H1 (cell line): ENCODE measurements around the gene PDZD11. TPM values are rescaled to one million over a fixed set of nuclear protein-coding genes. Genes with fewer than 3 reads are reported as not detected.

Experiments
- CTCF ChIA-PET: fragments of 300-600 bp; sonication (Branson Sonifier 250); formaldehyde crosslinking; loops from one replicate; lab custom pipeline; 2021; ENCODE audit not compliant: partially characterized antibody; lab: Charles Lee
- POLR2A ChIA-PET: fragments of 300-600 bp; sonication (Branson Sonifier 250); formaldehyde crosslinking; loops from one replicate; lab custom pipeline; 2021; ENCODE audit warnings: inconsistent platforms; ENCODE audit not compliant: partially characterized antibody; lab: Charles Lee
- DNase-seq, 2 experiments: peaks; one replicate each; pipeline versions ENCODE4 v3.0.0 to v3.0.0-alpha.2; 2010 to 2022; ENCODE audit warnings: low spot score in 2 of 2, low read depth in 1 of 2, mixed read lengths in 1 of 2
- FAIRE-seq: peaks from 2 replicates; lab custom pipeline; 2011; peaks lifted over from hg19 to GRCh38; lab: Jason Lieb, UNC
- H2AFZ ChIP-seq: 2 replicates; pipeline ENCODE4 v1.8.1; 2012; ENCODE audit warnings: low read length, inconsistent platforms
- H2AK5ac ChIP-seq: 2 replicates; pipeline ENCODE4 v1.6.1; 2013; ENCODE audit warnings: low read depth, low read length
- H2BK120ac ChIP-seq: replicated peaks from 2 replicates; pipeline ENCODE3; 2013; ENCODE audit warnings: low read depth, low read length, inconsistent platforms
- H2BK12ac ChIP-seq: 2 replicates; pipeline ENCODE4 v1.6.1; 2013; ENCODE audit warnings: low read depth, low read length
- H2BK15ac ChIP-seq: 2 replicates; pipeline ENCODE4 v1.6.1; 2013; ENCODE audit warnings: low read length
- H2BK20ac ChIP-seq: 2 replicates; pipeline ENCODE4 v1.6.1; 2013; ENCODE audit warnings: low read length
- H2BK5ac ChIP-seq: 2 replicates; pipeline ENCODE4 v1.6.1; 2013; ENCODE audit warnings: low read depth, low read length
- H3K14ac ChIP-seq: 2 replicates; pipeline ENCODE4 v1.6.1; 2013; ENCODE audit warnings: inconsistent platforms; ENCODE audit not compliant: insufficient read length
- H3K18ac ChIP-seq: 2 replicates; pipeline ENCODE4 v1.6.1; 2013; ENCODE audit warnings: low read length; ENCODE audit errors: extremely low read depth
- H3K23ac ChIP-seq: 2 replicates; pipeline ENCODE4 v1.6.1; 2013; ENCODE audit warnings: inconsistent platforms; ENCODE audit not compliant: insufficient read length
- H3K23me2 ChIP-seq: 2 replicates; pipeline ENCODE4 v1.6.1; 2013; ENCODE audit warnings: low read depth, low read length
- H3K27ac ChIP-seq: 2 replicates; pipeline ENCODE4 v1.6.1; 2011; ENCODE audit warnings: low read depth, low read length, inconsistent platforms
- H3K27me3 ChIP-seq, 4 experiments: replicated peaks in 1 of 4; 1 replicate in 1 of 4; 2 replicates in 3 of 4; pipeline versions ENCODE4 v1.6.1 to v1.8.1; 2011 to 2013; ENCODE audit warnings: low read length in 3 of 4, mild to moderate bottlenecking in 3 of 4, inconsistent platforms in 2 of 4, mixed read lengths in 2 of 4, moderate library complexity in 1 of 4; ENCODE audit not compliant: control insufficient read depth in 3 of 4, insufficient read depth in 3 of 4; ENCODE audit errors: extremely low read depth in 1 of 4
- H3K36me3 ChIP-seq, 4 experiments: 2 replicates each; pipeline versions ENCODE4 v1.6.1 to v1.8.1; 2011 to 2013; ENCODE audit warnings: mild to moderate bottlenecking in 4 of 4, low read length in 3 of 4, moderate library complexity in 2 of 4, control low read depth in 1 of 4, inconsistent platforms in 1 of 4; ENCODE audit not compliant: insufficient read depth in 4 of 4, control insufficient read depth in 2 of 4
- H3K4ac ChIP-seq: replicated peaks from 2 replicates; pipeline ENCODE3; 2013; ENCODE audit warnings: low read length, low read depth, mixed read lengths, inconsistent platforms; ENCODE audit not compliant: insufficient read length
- H3K4me1 ChIP-seq, 4 experiments: replicated peaks in 1 of 4; 1 replicate in 1 of 4; 2 replicates in 3 of 4; pipeline versions ENCODE4 v1.6.1 to v1.8.1; 2011 to 2013; ENCODE audit warnings: low read length in 3 of 4, inconsistent platforms in 2 of 4, mixed read lengths in 1 of 4; ENCODE audit not compliant: insufficient read depth in 4 of 4, control insufficient read depth in 3 of 4
- H3K4me2 ChIP-seq, 2 experiments: 2 replicates each; pipeline versions ENCODE4 v1.6.1 to v1.8.1; 2011 to 2013; ENCODE audit warnings: low read depth in 2 of 2, low read length in 2 of 2, control low read depth in 1 of 2, inconsistent platforms in 1 of 2, mild to moderate bottlenecking in 1 of 2; ENCODE audit not compliant: insufficient read depth in 1 of 2
- H3K4me3 ChIP-seq, 4 experiments: fragments of 200-600, 300-600 bp in 1 of 4; sonication (generic), shearing (Covaris generic), sonication (Bioruptor Twin) in 1 of 4; 2 replicates each; pipeline versions ENCODE4 v1.5.1 to v1.8.1; 2011 to 2016; ENCODE audit warnings: low read length in 4 of 4, low read depth in 3 of 4, control low read depth in 2 of 4, inconsistent platforms in 2 of 4, mild to moderate bottlenecking in 2 of 4, mixed read lengths in 1 of 4, moderate library complexity in 1 of 4; ENCODE audit not compliant: insufficient read depth in 2 of 4; ENCODE audit errors: extremely low read depth in 1 of 4
- H3K56ac ChIP-seq: replicated peaks from 2 replicates; pipeline ENCODE3; 2013; ENCODE audit warnings: low read depth, mild to moderate bottlenecking, mixed read lengths, low read length, inconsistent platforms; ENCODE audit not compliant: insufficient read length
- H3K79me1 ChIP-seq: 2 replicates; pipeline ENCODE4 v1.6.1; 2013; ENCODE audit warnings: low read depth, low read length, control low read depth
- H3K79me2 ChIP-seq, 2 experiments: 2 replicates each; pipeline versions ENCODE4 v1.6.1 to v1.8.1; 2012 to 2013; ENCODE audit warnings: low read length in 2 of 2, mild to moderate bottlenecking in 2 of 2, inconsistent platforms in 1 of 2; ENCODE audit not compliant: insufficient read depth in 2 of 2, control insufficient read depth in 1 of 2
- H3K9ac ChIP-seq, 4 experiments: replicated peaks in 1 of 4; 1 replicate in 1 of 4; 2 replicates in 3 of 4; pipeline versions ENCODE4 v1.6.1 to v1.8.1; 2011 to 2013; ENCODE audit warnings: low read depth in 3 of 4, low read length in 3 of 4, control low read depth in 2 of 4, mild to moderate bottlenecking in 2 of 4, moderate library complexity in 2 of 4, inconsistent platforms in 1 of 4; ENCODE audit errors: extremely low read depth in 1 of 4
- H3K9me3 ChIP-seq, 2 experiments: 2 replicates each; pipeline versions ENCODE4 v1.6.1 to v1.8.1; 2012 to 2013; ENCODE audit warnings: mild to moderate bottlenecking in 2 of 2, moderate library complexity in 2 of 2, control low read depth in 1 of 2, inconsistent platforms in 1 of 2, low read depth in 1 of 2, low read length in 1 of 2, mixed read lengths in 1 of 2; ENCODE audit not compliant: insufficient read depth in 2 of 2
- H4K20me1 ChIP-seq, 2 experiments: replicated peaks in 1 of 2; 2 replicates each; pipeline versions ENCODE3 to v1.8.1; 2011 to 2013; ENCODE audit warnings: inconsistent platforms in 2 of 2, low read length in 2 of 2, mild to moderate bottlenecking in 1 of 2; ENCODE audit not compliant: insufficient read depth in 2 of 2, control insufficient read depth in 1 of 2
- H4K5ac ChIP-seq: 2 replicates; pipeline ENCODE4 v1.6.1; 2013; ENCODE audit warnings: low read length, low read depth, mixed read lengths, inconsistent platforms; ENCODE audit not compliant: insufficient read length
- H4K8ac ChIP-seq: 2 replicates; pipeline ENCODE4 v1.8.0; 2013; ENCODE audit warnings: mild to moderate bottlenecking, moderate library complexity, low read length, inconsistent platforms; ENCODE audit not compliant: insufficient read depth; ENCODE audit errors: extremely low read depth
- H4K91ac ChIP-seq: replicated peaks from 2 replicates; pipeline ENCODE3; 2013; ENCODE audit warnings: low read length, mixed read lengths, inconsistent platforms; ENCODE audit not compliant: insufficient read length
- BACH1 ChIP-seq: IDR thresholded peaks from 2 replicates; pipeline ENCODE4 v1.6.1; 2012; ENCODE audit warnings: low read length, improper control_type of control experiment
- E2F6 ChIP-seq: IDR thresholded peaks from 2 replicates; pipeline ENCODE4 v1.6.1; 2012; ENCODE audit warnings: inconsistent platforms
- HDAC6 ChIP-seq: IDR thresholded peaks from one replicate; pipeline ENCODE4 v1.7.1; 2012; ENCODE audit warnings: low read depth, mild to moderate bottlenecking, inconsistent platforms, low read length, moderate library complexity
- PHF8 ChIP-seq: fragments of 200-600 bp; sonication (generic); conservative IDR thresholded peaks from 2 replicates; pipeline ENCODE4 v1.7.1; 2012; ENCODE audit warnings: low read depth, mild to moderate bottlenecking, inconsistent platforms, low read length, moderate library complexity
- RXRA ChIP-seq: IDR thresholded peaks from 2 replicates; pipeline ENCODE4 v1.6.1; 2011; ENCODE audit warnings: low read depth, mild to moderate bottlenecking, low read length, moderate library complexity; ENCODE audit not compliant: insufficient read depth
- SIX5 ChIP-seq: IDR thresholded peaks from 2 replicates; pipeline ENCODE4 v1.6.1; 2011; ENCODE audit warnings: mild to moderate bottlenecking, low read depth, low read length
- WGBS, 2 experiments: shearing (Covaris generic) in 1 of 2; methylation state at CpG; one replicate each; pipeline versions ENCODE4 v1.1.6 to v1.1.7; 2013 to 2015; ENCODE audit warnings: low lambda C conversion rate in 2 of 2, mixed read lengths in 2 of 2, inconsistent platforms in 1 of 2, low coverage in 1 of 2, missing lambda C conversion rate in 1 of 2; ENCODE audit not compliant: insufficient replicate concordance in 2 of 2, insufficient coverage in 1 of 2, insufficient read length in 1 of 2; ENCODE audit errors: extremely low coverage in 1 of 2, missing lambda C conversion rate in 1 of 2; 5-methylcytosine and 5-hydroxymethylcytosine counted together
- polyA plus RNA-seq, 7 experiments: library from polyadenylated mRNA; depleted of rRNA in 3 of 7; stranded (reverse) in 5 of 7; unstranded in 2 of 7; fragments of >200 nt in 5 of 7; fragments of 200-250 nt in 2 of 7; gene quantifications; 1 replicate in 5 of 7; 2 replicates in 1 of 7; 4 replicates in 1 of 7; pipeline versions ENCODE4 v1.2.1 to v1.2.3, GENCODE V29; 2011 to 2013; ENCODE audit warnings: missing spikeins in 2 of 7, mixed read lengths in 2 of 7
- total RNA-seq: library from RNA; stranded (reverse); fragmentation: NEBNext Ultra II Directional; extraction: Animal tissue kit (Norgen Biotek cat#: 25700); gene quantifications from 2 replicates; pipeline ENCODE4 v1.2.1, GENCODE V29; 2021

The PDZD11 gene
- total and polyA plus RNA-seq, 2 of the 8 experiments (the other 6 are each of a cell fraction or from before 2014, with no cell fraction given) = 31.5 to 55.9 TPM

DNA sequence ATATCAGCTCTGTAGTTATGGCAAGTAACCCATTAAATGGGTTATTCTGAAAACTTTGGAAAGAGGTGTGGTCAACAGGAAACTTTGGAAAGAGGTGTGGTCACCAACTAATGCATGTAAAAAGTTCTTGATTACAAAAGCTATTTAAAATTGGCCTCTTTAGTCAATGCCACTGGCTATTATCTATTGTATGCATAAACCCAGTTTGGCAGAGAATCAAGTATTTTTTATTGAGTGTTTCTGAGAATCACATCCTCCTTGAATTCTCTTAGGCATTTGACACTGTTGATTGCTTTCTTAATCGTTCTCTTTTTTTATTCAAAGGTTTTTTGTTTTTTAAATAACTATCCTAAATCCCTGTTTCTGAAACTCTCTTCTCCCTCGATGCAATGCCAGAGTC is 37.2 kb downstream of the PDZD11 start:
- H2BK120ac ChIP-seq = no peak overlapping the region
- H3K18ac ChIP-seq = no peak overlapping the region
- no peaks in the 10 kb centered on the region for H3K4me1 ChIP-seq
- H3K27ac ChIP-seq = no peak overlapping the region
- no peaks in the 10 kb centered on the region for H3K79me1 ChIP-seq
- FAIRE-seq (no peak), DNase-seq (no peak)
- ChIA-PET POLR2A (no interaction called here), CTCF (interaction anchor here (2.4 kb wide), 1 partner anchor 10 kb away, joined by 9 read pairs; no protein-coding TSS in a partner anchor)
- H4K8ac ChIP-seq = no peak overlapping the region
- H3K56ac ChIP-seq = no peak overlapping the region
- H3K23ac ChIP-seq = no peak overlapping the region
- H2BK12ac ChIP-seq = no peak overlapping the region
- no peak overlapping the region for H3K14ac ChIP-seq
- H3K27me3 ChIP-seq = no peaks in the 10 kb centered on the region
- H3K9me3 ChIP-seq = no peaks in the 10 kb centered on the region
- H2BK15ac ChIP-seq = no peak overlapping the region
- no peaks in the 10 kb centered on the region for H3K36me3 ChIP-seq
- H3K4ac ChIP-seq = no peak overlapping the region
- no peaks in the 10 kb centered on the region for H4K20me1 ChIP-seq
- H2AK5ac ChIP-seq = no peak overlapping the region
- no peak overlapping the region for H3K4me2 ChIP-seq
- H2AFZ ChIP-seq = no peak overlapping the region
- no peak overlapping the region for H2BK20ac ChIP-seq
- no peak for TF ChIP-seq PHF8
- TF ChIP-seq SIX5 = no peak
- TF ChIP-seq HDAC6 = no peak
- TF ChIP-seq RXRA = no peak
- TF ChIP-seq BACH1 = no peak
- no peak for TF ChIP-seq E2F6
- H4K5ac ChIP-seq = no peak overlapping the region
- no peak overlapping the region for H2BK5ac ChIP-seq
- H3K79me2 ChIP-seq = no peaks in the 10 kb centered on the region
- H4K91ac ChIP-seq = no peak overlapping the region
- 72% methylated on average over 2 of the region's 2 CpGs; no CpG with 5 or more reads in 1 of the 2 experiments for WGBS, 2 experiments
- no peaks in the 10 kb centered on the region for H3K23me2 ChIP-seq
- H3K4me3 ChIP-seq = no peak overlapping the region
- no peak overlapping the region for H3K9ac ChIP-seq
